ENCODE results near the gene AACS.
"Not testable (repeated sequence)": the region's sequence is repeated elsewhere in the genome, so short reads cannot be mapped to it uniquely, and the experiment has no call there.

AACS gene, protein sequence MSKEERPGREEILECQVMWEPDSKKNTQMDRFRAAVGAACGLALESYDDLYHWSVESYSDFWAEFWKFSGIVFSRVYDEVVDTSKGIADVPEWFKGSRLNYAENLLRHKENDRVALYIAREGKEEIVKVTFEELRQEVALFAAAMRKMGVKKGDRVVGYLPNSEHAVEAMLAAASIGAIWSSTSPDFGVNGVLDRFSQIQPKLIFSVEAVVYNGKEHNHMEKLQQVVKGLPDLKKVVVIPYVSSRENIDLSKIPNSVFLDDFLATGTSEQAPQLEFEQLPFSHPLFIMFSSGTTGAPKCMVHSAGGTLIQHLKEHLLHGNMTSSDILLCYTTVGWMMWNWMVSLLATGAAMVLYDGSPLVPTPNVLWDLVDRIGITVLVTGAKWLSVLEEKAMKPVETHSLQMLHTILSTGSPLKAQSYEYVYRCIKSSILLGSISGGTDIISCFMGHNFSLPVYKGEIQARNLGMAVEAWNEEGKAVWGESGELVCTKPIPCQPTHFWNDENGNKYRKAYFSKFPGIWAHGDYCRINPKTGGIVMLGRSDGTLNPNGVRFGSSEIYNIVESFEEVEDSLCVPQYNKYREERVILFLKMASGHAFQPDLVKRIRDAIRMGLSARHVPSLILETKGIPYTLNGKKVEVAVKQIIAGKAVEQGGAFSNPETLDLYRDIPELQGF

DNA sequence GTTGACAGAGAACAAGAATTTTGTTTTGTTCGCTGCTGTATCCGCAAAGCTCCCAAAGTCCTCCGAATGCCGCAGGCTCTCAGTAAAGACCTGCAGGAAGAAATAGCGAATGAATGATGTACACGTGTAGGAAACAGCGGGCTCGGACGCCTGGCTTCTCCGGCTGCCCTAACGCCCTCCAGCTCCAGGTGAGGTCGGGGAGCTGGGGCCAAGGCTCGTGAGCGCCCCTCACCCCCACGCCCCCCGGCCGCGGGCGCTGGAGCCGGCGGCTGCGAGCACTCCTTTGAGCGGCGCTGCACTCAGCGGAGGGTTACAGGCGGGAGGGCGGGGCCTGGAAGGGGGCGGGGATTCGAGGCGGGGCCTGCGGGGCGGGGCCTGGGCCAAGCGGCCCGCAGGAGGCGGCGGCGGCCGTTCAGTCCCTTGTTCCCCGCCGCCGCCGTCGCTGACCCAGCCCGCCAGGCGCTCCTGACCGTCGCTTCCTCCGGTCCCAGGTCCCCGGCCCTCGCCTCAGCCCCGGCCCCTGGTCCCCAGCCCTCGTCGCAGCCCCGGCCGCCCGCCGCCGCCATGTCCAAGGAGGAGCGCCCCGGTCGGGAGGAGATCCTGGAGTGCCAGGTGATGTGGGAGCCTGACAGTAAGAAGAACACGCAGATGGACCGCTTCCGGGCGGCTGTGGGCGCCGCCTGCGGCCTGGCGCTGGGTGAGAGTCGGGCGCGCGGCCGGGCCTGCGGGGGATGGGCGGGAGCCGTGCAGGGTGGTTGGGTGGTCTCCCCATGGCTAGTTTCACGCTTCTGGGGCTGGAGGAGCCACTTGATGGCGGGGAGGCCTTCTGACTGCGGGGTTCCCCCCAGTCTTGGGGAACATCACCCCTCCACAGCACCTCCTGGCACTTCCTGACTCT lies at the start of gene AACS:
AACS (plus strand) TSS at position 415 of the 898 bp plus-strand sequence; CDS start at position 565, 150 bp downstream.
- peak; percentile 50 to 67 for DNase-seq (ENCODE audit: low read depth in 2 of 2)

DNA sequence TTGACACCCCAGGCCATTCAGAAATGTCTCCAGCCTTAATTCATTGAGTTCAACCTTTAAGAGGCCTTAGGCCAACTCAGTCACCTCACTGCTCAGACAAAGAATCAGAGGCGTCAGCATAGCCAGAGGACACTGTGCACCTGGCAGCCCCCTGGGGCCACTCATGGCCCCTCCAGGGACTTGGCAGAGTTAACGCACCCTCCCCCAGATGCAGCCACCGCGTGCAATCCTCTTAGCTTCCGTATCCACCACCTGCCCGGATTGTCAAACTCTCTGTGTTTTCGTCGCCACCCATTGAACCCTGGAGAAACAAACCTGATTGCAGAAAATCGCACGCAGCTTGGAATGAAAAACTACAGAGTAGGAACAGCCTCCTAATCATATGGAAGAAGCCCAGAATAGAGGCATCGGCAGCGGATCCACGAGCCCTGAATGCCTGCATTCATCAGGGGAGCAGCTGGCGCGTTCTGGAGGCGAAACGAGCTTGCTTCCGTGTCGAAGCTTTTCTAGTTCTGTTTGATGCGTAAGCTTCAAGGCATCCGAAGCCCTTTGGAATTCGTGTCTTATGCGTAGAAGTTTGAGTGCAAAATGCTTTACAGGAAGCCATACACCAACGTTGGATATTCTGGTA lies 49.4 kb upstream of the AACS start:
- no peak for DNase-seq (ENCODE audit: low read depth in 2 of 2)

DNA sequence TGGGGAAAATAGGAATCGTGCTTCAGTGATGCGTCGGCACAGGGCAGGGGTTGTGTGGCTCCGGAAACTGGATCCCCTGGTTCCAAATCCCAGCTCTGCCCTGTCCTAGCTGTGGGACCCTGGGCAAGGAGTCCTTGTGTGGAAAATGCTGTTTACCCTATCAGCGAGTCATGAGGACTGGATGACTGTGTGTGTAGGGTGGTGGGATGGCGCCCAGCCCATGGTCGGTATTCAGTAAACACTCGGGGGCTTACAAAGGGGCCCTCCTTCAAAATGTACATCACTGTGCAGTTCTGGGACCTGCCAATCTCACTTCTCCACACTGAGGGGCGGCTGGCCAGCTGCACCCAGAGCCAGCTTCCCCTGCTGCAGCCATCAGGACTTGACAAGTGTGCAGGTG lies 47.4 kb upstream of the AACS start:
- no peak for DNase-seq (ENCODE audit: low read depth in 2 of 2)

GRCh38 chr12:125018356-125018755 lies 46.9 kb upstream of the AACS start:
- DNase-seq (ENCODE audit: low read depth in 2 of 2) = no peak

- no peak for DNase-seq (ENCODE audit: low read depth in 2 of 2)
Observed at GRCh38 chr12:125021096-125021495, 44.1 kb upstream of the AACS start.

DNA sequence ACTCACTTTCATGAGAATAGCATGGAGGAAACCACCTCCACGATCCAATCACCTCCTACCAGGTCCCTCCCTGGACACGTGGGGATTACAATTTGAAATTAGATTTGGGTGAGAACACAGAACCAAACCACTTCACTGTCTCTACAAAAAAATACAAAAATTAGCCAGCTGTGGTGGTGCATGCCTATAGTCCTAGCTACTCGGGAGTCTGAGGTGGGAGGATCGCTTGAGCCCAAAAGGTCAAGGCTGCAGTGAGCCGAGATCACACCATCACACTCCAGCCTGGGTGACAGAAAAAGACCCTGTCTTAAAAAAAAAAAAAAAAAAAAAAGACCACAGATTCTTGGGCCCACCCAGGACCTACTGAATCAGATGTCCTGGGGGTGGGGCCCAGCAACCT lies 43.5 kb upstream of the AACS start:
- no peak for DNase-seq (ENCODE audit: low read depth in 2 of 2)

GRCh38 chr12:125023065-125023464 lies 42.2 kb upstream of the AACS start:
- DNase-seq (ENCODE audit: low read depth in 2 of 2) = no peak

- DNase-seq (ENCODE audit: low read depth in 2 of 2) = no peak
Observed at GRCh38 chr12:125024949-125025563, 40.2 kb upstream of the AACS start.

GRCh38 chr12:125025606-125026235 lies 39.5 kb upstream of the AACS start:
- no peak for DNase-seq (ENCODE audit: low read depth in 2 of 2)

DNA sequence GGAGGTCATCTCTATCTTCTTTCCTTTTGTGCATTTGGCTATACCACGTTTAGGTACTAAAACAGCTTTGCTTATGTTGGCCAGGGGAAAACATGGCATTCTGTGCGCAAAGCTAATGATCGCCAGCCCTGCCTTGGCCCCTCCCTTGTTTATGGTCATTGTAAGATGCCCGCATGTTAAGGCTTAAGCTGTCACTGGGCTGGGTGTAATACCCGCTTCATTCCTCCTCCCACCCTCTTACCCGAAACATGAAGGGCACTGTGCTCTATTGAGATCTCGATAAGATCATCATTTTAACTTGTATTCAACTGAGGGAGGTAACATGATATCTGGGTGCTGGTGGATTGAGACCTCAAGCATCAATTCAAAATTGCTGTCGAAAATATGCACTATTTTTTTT lies 37.1 kb upstream of the AACS start:
- no peak for DNase-seq (ENCODE audit: low read depth in 2 of 2)

DNA sequence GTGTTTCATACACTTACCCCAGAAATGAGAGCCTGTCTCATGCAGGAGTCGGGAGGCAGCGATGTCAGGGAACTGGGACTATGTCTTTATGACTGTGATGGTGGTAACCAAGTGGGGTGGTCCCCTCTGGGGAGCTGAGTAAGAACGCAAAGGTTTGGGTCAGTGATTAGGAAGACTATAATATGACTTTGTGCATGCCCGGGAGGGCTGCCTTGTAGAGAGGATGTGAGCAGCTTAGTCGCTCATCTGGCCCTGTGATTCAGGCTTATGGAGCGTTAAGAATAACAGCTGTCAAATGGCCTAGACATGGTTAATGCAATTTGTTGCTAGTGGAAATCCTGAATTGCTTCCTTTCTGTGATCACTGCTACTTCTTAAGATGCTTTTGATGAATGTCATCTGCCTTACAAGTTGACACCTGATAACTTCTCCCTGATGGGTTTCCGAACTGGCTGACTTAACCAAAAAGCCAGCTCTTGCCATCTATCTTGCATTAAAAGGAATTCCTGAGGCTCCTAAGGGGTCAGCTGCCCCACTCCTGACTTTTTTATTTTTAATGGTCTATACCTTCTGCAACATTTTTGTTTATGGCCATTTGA lies 35.4 kb upstream of the AACS start:
- DNase-seq (ENCODE audit: low read depth in 2 of 2) = no peak

- DNase-seq (ENCODE audit: low read depth in 2 of 2) = not testable (repeated sequence)
Observed at GRCh38 chr12:125031471-125031870, 33.8 kb upstream of the AACS start.

GRCh38 chr12:125032466-125033152 lies 32.6 kb upstream of the AACS start:
- DNase-seq (ENCODE audit: low read depth in 2 of 2) = no peak

DNA sequence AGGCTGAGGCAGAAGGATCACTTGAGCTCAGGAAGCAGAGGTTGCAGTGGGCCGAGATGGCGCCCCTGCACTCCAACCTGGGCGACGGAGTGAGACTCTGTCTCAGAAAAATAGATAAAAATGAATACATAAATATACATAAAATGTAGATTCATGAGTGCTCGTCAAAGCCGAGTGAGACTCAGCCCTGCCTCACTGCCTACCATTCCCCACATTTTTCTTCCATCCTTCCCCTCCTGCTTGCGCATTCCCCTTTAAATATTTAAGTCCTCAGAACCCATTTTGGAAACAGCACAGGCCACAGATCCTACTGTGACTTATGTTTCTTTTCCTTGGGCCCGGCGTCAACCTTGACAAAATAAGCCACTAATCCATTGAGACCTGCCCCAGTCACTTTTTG lies 31.9 kb upstream of the AACS start:
- no peak for DNase-seq (ENCODE audit: low read depth in 2 of 2)

- no peak for DNase-seq (ENCODE audit: low read depth in 2 of 2)
Observed at GRCh38 chr12:125038976-125039625, 26.1 kb upstream of the AACS start.

- DNase-seq (ENCODE audit: low read depth in 2 of 2) = no peak
Observed at GRCh38 chr12:125049093-125049458, 16.2 kb upstream of the AACS start.

GRCh38 chr12:125050446-125050845 lies 14.8 kb upstream of the AACS start:
- no peak for DNase-seq (ENCODE audit: low read depth in 2 of 2)

GRCh38 chr12:125050868-125051267 lies 14.4 kb upstream of the AACS start:
- no peak for DNase-seq (ENCODE audit: low read depth in 2 of 2)

DNA sequence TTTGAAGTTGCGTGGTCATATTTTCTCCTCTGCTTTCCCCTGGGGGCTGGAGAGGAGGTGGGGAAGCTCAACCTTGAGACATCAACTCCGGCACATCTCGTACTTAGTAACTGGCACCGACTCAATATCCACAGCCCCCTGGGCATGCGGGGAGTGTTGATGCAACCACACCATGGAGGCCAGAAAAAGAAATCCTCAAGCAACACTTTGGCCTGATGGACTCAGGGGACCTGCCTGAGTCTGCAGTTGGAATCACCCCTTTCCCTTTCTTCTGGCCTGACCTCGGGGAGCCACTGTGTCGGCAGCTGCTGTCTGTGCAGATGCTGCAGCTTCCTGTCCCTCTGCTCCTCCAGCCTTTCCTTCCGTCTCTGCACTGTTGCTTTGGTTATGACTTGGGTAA lies 11.4 kb upstream of the AACS start:
- no peak for DNase-seq (ENCODE audit: low read depth in 2 of 2)

Data from stimulated activated CD4-positive, alpha-beta T cell treated with anti-CD3 and anti-CD28 coated beads, Interleukin-15, amount 100 ng/mL, for 48 hours (primary cell).